HL-60 (cell line): ENCODE results near the gene XPNPEP2.
A peak's percentile ranks its signal among the peaks of the same experiment; 100 is the strongest.

ENCODE experiments used
- DNase-seq, 2 experiments: peaks; one replicate each; pipeline ENCODE4 v3.0.0-alpha.2; 2010 to 2020; ENCODE audit warnings: low read depth in 1 of 2, low spot score in 1 of 2
- H3K27ac ChIP-seq: fragments of 250-450 bp; sonication (Bioruptor Pico); replicated peaks from 2 replicates; pipeline ENCODE4 v1.5.1; 2020; ENCODE audit warnings: mild to moderate bottlenecking, moderate library complexity
- H3K27me3 ChIP-seq: fragments of 250-450 bp; sonication (Bioruptor Pico); 2 replicates; pipeline ENCODE4 v1.5.1; 2021; ENCODE audit warnings: mild to moderate bottlenecking, moderate library complexity; ENCODE audit not compliant: insufficient read depth, poor library complexity, severe bottlenecking
- H3K4me3 ChIP-seq: replicated peaks from 2 replicates; pipeline ENCODE4 v1.5.1; 2011; ENCODE audit warnings: mild to moderate bottlenecking, control low read depth, low read length; ENCODE audit not compliant: insufficient read depth
- GABPA ChIP-seq: IDR thresholded peaks from 2 replicates; pipeline ENCODE4 v1.6.1; 2012; ENCODE audit warnings: low read depth
- POLR2AphosphoS5 ChIP-seq: IDR thresholded peaks from 2 replicates; pipeline ENCODE4 v1.6.1; 2012; ENCODE audit warnings: low read depth
- SPI1 ChIP-seq: IDR thresholded peaks from 2 replicates; pipeline ENCODE4 v1.6.1; 2012; ENCODE audit warnings: low read depth, mild to moderate bottlenecking, borderline replicate concordance
- TF ChIP-seq, protein P1 (sequence below): IDR thresholded peaks from 2 replicates; pipeline ENCODE4 v1.6.1; 2012; ENCODE audit warnings: low read depth; ENCODE audit not compliant: insufficient replicate concordance
- TF ChIP-seq, protein P2 (sequence below): IDR thresholded peaks from one replicate; pipeline ENCODE4 v1.5.1; 2011; ENCODE audit warnings: low read length, control low read depth, inconsistent platforms; ENCODE audit not compliant: insufficient read depth

XPNPEP2 gene

DNA sequence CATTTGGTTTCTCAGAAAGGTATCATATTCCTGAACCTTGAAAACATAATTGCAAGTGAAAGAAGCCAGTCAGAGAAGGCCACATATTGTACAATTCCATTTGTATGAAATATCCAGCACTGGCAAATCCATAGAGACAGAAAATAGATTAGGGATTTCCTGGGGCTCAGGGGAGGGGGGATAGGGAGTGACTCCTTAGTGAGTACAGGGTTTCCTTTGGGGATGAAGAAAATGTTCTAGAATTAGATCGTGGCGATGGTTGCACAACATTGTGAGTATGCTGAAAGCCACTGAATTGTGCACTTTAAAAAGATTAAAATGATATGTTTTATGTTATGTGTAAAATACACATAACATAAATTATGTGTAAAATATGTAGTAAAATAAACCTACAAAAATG lies 10.3 kb downstream of the XPNPEP2 start:
- no peak for DNase-seq
- H3K27ac ChIP-seq: no peak overlapping the region; the same call in 1 of the 2 replicates
- no peaks in the 10 kb centered on the region for H3K27me3 ChIP-seq
- H3K4me3 ChIP-seq: no peak overlapping the region
- TF ChIP-seq SPI1 (no peak), GABPA (no peak), POLR2AphosphoS5 (no peak)
- TF ChIP-seq, protein P1, sequence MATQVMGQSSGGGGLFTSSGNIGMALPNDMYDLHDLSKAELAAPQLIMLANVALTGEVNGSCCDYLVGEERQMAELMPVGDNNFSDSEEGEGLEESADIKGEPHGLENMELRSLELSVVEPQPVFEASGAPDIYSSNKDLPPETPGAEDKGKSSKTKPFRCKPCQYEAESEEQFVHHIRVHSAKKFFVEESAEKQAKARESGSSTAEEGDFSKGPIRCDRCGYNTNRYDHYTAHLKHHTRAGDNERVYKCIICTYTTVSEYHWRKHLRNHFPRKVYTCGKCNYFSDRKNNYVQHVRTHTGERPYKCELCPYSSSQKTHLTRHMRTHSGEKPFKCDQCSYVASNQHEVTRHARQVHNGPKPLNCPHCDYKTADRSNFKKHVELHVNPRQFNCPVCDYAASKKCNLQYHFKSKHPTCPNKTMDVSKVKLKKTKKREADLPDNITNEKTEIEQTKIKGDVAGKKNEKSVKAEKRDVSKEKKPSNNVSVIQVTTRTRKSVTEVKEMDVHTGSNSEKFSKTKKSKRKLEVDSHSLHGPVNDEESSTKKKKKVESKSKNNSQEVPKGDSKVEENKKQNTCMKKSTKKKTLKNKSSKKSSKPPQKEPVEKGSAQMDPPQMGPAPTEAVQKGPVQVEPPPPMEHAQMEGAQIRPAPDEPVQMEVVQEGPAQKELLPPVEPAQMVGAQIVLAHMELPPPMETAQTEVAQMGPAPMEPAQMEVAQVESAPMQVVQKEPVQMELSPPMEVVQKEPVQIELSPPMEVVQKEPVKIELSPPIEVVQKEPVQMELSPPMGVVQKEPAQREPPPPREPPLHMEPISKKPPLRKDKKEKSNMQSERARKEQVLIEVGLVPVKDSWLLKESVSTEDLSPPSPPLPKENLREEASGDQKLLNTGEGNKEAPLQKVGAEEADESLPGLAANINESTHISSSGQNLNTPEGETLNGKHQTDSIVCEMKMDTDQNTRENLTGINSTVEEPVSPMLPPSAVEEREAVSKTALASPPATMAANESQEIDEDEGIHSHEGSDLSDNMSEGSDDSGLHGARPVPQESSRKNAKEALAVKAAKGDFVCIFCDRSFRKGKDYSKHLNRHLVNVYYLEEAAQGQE: no peak
- TF ChIP-seq, protein P2, sequence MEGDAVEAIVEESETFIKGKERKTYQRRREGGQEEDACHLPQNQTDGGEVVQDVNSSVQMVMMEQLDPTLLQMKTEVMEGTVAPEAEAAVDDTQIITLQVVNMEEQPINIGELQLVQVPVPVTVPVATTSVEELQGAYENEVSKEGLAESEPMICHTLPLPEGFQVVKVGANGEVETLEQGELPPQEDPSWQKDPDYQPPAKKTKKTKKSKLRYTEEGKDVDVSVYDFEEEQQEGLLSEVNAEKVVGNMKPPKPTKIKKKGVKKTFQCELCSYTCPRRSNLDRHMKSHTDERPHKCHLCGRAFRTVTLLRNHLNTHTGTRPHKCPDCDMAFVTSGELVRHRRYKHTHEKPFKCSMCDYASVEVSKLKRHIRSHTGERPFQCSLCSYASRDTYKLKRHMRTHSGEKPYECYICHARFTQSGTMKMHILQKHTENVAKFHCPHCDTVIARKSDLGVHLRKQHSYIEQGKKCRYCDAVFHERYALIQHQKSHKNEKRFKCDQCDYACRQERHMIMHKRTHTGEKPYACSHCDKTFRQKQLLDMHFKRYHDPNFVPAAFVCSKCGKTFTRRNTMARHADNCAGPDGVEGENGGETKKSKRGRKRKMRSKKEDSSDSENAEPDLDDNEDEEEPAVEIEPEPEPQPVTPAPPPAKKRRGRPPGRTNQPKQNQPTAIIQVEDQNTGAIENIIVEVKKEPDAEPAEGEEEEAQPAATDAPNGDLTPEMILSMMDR: no peak

DNA sequence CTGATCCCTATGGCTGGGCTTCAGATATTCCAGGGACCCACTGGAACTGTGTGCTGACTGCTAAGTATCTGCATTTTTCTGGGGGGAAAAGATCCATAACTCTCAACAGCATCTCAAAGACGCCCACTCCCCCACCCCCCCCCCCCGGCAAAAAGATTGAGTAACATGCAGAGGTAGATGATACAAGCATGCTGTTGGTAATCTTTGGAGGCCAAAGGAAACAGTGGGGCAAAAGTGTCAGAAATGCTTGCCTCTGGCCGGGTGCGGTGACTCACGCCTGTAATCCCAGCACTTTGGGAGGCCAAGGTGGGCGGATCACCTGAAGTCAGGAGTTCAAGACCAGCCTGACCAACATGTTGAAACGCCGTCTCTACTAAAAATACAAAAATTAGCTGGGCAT lies 12.2 kb downstream of the XPNPEP2 start:
- Histone ChIP-seq H3K27ac (peak overlapping the region; percentile 44), H3K4me3 (no peak overlapping the region), H3K27me3 (no peaks in the 10 kb centered on the region)
- TF ChIP-seq SPI1: no peak
- TF ChIP-seq, protein P1: no peak
- no peak for TF ChIP-seq GABPA
- no peak for TF ChIP-seq POLR2AphosphoS5
- TF ChIP-seq, protein P2: no peak
- peak in 1 of 2 experiments; percentile 42 for DNase-seq

DNA sequence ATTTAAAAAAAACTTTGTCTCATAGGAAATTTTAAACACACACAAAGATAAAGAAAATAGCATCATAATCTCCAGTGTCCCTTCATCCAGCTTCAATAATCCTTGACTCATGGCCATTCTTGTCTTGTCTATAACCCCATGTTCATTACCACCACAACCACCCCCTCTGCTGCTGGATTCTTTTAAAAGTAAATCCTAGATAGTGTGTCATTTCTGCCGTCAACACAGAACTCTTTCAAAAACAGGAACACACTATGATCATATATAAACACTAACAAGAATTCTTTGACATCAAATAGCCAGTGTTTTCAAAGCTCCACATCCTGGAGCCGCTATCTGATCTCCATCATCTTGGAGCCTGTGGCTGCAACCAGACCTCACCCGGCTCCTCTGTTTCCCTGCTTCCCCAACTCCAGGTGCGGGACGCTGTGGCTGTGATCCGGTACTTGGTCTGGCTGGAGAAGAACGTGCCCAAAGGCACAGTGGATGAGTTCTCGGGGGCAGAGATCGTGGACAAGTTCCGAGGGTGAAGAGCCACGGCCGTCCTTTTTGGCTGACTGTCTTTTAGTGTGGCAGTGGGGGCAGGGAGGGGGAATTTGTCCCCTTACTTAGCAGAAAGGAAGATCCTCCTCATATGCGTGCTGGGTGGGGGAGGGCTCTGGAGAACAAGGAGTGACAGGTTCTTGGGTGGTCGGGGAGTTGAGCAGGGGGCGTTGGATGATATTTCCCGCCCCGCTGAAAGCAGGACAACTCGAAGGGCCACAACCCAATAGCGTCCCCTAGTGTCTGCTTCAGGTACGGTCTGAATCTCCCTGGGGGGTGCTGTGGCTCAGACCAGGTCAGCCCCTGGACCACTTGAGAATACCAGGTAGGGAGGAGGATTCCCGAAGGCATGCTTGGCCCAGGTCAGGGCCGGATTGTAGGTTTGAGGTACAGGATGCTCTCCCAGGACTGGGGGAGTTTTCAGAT lies 15.6 kb downstream of the XPNPEP2 start:
- Histone ChIP-seq H3K27me3 (no peaks in the 10 kb centered on the region), H3K27ac (no peak overlapping the region), H3K4me3 (no peak overlapping the region)
- TF ChIP-seq, protein P2: no peak
- TF ChIP-seq GABPA (no peak), POLR2AphosphoS5 (no peak), SPI1 (no peak)
- TF ChIP-seq, protein P1: no peak
- DNase-seq: no peak
